CD8-positive, alpha-beta memory T cell (primary cell): ENCODE measurements around the gene STOX1. TPM values are rescaled to one million over a fixed set of nuclear protein-coding genes. Genes with fewer than 3 reads are reported as not detected.
A peak's percentile ranks its signal among the peaks of the same experiment; 100 is the strongest.

Source experiments
- CTCF ChIA-PET: fragments of 350-600 bp; sonication (Branson Sonifier 250); formaldehyde crosslinking; loops from one replicate; lab custom pipeline; 2021; ENCODE audit warnings: antibody characterized with exemption; lab: Charles Lee
- POLR2A ChIA-PET: fragments of 350-600 bp; sonication (Branson Sonifier 250); formaldehyde crosslinking; loops from one replicate; lab custom pipeline; 2021; ENCODE audit warnings: antibody characterized with exemption; lab: Charles Lee
- DNase-seq, 5 donors: peaks; one replicate each; pipeline versions ENCODE4 v3.0.0 to v3.0.0-alpha.2; 2020 to 2022; ENCODE audit warnings: mixed read lengths in 1 of 5
- H3K27ac ChIP-seq: one replicate; pipeline ENCODE4 v1.7.0; 2013; ENCODE audit warnings: low read depth, mild to moderate bottlenecking, low read length, moderate library complexity
- H3K27me3 ChIP-seq: 2 replicates; pipeline ENCODE4 v1.7.0; 2013; ENCODE audit warnings: low read length, mild to moderate bottlenecking; ENCODE audit not compliant: insufficient read depth, poor library complexity, severe bottlenecking
- H3K36me3 ChIP-seq: 2 replicates; pipeline ENCODE4 v1.7.0; 2013; ENCODE audit warnings: mild to moderate bottlenecking, low read length, moderate library complexity; ENCODE audit not compliant: insufficient read depth
- H3K4me1 ChIP-seq: 2 replicates; pipeline ENCODE4 v1.7.0; 2013; ENCODE audit warnings: mild to moderate bottlenecking, low read length, moderate library complexity; ENCODE audit not compliant: insufficient read depth
- H3K4me3 ChIP-seq: 2 replicates; pipeline ENCODE4 v1.7.0; 2013; ENCODE audit warnings: mild to moderate bottlenecking, low read length
- H3K9me3 ChIP-seq: 2 replicates; pipeline ENCODE4 v1.7.0; 2013; ENCODE audit warnings: mild to moderate bottlenecking, low read length
- H3K27ac Mint-ChIP-seq, 8 donors: one replicate each; pipeline ENCODE4 v1.8.0; 2020 to 2021; ENCODE audit warnings: mixed read lengths in 8 of 8, mild to moderate bottlenecking in 6 of 8, inconsistent platforms in 3 of 8, moderate library complexity in 3 of 8
- H3K27me3 Mint-ChIP-seq, 2 donors: one replicate each; pipeline ENCODE4 v1.8.0; 2020 to 2021; ENCODE audit warnings: mixed read lengths in 2 of 2, mild to moderate bottlenecking in 1 of 2, moderate library complexity in 1 of 2
- H3K36me3 Mint-ChIP-seq, 3 donors: one replicate each; pipeline ENCODE4 v1.8.0; 2020 to 2021; ENCODE audit warnings: mixed read lengths in 3 of 3, inconsistent platforms in 1 of 3, mild to moderate bottlenecking in 1 of 3
- H3K4me1 Mint-ChIP-seq, 3 donors: one replicate each; pipeline ENCODE4 v1.8.0; 2020 to 2021; ENCODE audit warnings: mixed read lengths in 3 of 3, inconsistent platforms in 1 of 3, mild to moderate bottlenecking in 1 of 3
- H3K4me3 Mint-ChIP-seq, 7 donors: one replicate each; pipeline ENCODE4 v1.8.0; 2020 to 2021; ENCODE audit warnings: mixed read lengths in 7 of 7, mild to moderate bottlenecking in 6 of 7, moderate library complexity in 4 of 7, inconsistent platforms in 2 of 7
- H3K9me3 Mint-ChIP-seq, 5 donors: one replicate each; pipeline ENCODE4 v1.8.0; 2020 to 2022; ENCODE audit warnings: mixed read lengths in 5 of 5, mild to moderate bottlenecking in 3 of 5, moderate library complexity in 2 of 5, inconsistent platforms in 1 of 5
- polyA plus RNA-seq: library from polyadenylated mRNA; unstranded; fragments of 300-500 nt; fragmentation: Illumina TruSeq; gene quantifications from one replicate; pipeline ENCODE4 v1.2.3, GENCODE V29; 2021
- total RNA-seq, 2 experiments: library from RNA; stranded (reverse); gene quantifications; one replicate each; pipeline ENCODE4 v1.2.3, GENCODE V29; 2021

The STOX1 gene, protein sequence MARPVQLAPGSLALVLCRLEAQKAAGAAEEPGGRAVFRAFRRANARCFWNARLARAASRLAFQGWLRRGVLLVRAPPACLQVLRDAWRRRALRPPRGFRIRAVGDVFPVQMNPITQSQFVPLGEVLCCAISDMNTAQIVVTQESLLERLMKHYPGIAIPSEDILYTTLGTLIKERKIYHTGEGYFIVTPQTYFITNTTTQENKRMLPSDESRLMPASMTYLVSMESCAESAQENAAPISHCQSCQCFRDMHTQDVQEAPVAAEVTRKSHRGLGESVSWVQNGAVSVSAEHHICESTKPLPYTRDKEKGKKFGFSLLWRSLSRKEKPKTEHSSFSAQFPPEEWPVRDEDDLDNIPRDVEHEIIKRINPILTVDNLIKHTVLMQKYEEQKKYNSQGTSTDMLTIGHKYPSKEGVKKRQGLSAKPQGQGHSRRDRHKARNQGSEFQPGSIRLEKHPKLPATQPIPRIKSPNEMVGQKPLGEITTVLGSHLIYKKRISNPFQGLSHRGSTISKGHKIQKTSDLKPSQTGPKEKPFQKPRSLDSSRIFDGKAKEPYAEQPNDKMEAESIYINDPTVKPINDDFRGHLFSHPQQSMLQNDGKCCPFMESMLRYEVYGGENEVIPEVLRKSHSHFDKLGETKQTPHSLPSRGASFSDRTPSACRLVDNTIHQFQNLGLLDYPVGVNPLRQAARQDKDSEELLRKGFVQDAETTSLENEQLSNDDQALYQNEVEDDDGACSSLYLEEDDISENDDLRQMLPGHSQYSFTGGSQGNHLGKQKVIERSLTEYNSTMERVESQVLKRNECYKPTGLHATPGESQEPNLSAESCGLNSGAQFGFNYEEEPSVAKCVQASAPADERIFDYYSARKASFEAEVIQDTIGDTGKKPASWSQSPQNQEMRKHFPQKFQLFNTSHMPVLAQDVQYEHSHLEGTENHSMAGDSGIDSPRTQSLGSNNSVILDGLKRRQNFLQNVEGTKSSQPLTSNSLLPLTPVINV
- total RNA-seq (under 1 TPM; 0.29 to 0.39 TPM), polyA plus RNA-seq (not detected)

DNA sequence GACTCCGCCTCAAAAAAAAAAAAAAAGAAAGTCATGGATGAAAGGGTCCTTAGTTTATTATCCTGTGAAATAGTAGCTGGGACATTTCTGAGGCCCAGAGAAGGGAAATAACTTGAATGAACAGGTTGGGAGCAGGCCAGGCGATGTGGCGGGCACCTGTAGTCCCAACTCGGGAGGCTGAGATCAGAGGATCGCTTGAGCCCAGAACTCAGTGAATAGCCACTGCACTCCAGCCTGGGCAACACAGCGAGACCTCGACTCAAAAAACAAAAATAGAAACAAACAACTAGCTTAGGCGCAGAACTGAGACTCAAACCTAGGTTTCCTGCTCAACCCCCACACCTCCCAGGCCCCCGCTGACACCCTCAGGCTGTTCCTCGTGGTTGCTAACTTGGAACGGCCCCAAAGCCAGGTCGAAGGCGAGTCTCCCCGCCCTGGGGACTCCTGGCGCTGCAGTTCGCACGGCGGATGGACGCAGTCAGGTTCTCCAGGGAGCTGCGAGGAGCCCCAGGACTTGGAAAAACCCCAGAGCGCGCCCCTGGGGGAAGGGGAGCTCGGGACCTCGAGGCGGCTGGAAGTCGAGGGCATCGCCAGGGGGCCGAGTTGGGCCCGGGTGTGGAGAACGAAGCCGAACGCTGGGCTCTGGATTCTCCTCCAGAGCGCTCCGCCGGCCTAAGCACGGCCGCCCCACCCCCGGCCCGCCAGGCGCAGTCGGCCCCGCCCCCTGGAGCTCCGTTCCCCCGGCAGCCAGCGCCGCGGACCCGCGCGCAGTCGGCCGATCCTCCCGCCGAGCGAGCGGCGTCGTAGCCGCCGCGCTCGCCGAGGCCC, at the start of gene STOX1:
Gene STOX1, plus strand, starts transcription at position 768 of the 828 bp plus-strand sequence. CDS start 93 bp downstream, outside the sequence.
- Histone ChIP-seq H3K36me3 (no peaks in the 10 kb centered on the region), H3K9me3 (no peaks in the 10 kb centered on the region), H3K4me3 (peak within 1 kb of the TSS; percentile 54), H3K27me3 (no peaks in the 10 kb centered on the region), H3K27ac (peak within 1 kb of the TSS; percentile 29), H3K4me1 (peaks cover 16% of the 10 kb centered on the region)
- peak within 1 kb of the TSS in 1 of 8 donors; percentile 66 for H3K27ac Mint-ChIP-seq
- peaks cover 0 to 10% of the 10 kb centered on the region in 2 donors for H3K27me3 Mint-ChIP-seq
- H3K4me3 Mint-ChIP-seq: peak within 1 kb of the TSS; percentile 75 to 87 (median 79)
- H3K4me1 Mint-ChIP-seq: peaks cover 0 to 19% (median 5%) of the 10 kb centered on the region in 3 donors
- ChIA-PET POLR2A (no interaction called here), CTCF (interaction anchor here (1.4 kb wide), 1 partner anchor 10 kb away, joined by 5 read pairs; no protein-coding TSS in a partner anchor)
- no peaks in the 10 kb centered on the region for H3K9me3 Mint-ChIP-seq
- DNase-seq: peak; percentile 8 to 61 (median 37)
- no peaks in the 10 kb centered on the region for H3K36me3 Mint-ChIP-seq

DNA sequence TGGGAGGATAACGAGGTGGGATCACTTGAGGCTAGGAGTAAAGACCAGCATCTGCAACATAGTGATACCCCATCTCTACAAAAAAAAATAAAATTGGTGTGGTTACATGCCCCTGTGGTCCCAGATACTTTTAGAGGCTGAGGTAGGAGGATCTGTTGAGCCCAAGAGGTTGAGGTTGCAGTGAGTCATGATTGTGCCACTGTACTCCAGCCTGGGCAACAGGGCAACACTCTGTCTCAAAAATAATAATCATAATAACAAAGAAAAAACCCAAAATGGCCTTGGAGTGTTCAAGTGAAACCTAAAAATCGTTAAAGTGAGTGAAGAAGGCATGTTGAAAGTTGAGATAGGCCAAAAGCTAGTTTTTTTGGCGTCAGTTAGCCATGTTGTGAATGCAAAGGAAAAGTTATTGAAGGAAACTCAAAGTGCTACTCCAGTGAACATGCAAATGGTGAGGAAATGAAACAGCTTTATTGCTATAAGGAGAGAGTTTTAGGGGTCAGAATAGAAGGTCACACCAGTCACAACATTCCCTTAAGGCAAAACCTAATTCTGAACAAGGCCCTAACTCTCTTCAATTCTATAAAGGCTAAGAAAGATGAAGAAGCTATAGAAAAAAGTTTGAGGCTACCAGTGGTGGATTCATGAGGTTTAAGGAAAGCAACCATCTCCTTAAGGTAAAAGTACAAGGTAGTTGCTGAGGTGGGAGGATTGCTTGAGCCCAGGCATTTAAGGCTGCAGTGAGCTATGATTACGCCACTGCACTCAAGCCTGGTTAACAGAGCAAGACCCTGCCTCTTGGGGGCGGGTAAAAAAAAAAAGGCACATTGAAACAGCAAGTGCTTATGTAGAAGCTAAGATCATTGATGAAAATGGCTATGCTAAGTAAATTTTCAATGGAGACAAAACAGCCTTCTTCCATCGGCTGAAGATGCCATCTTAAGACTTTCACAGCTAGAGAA, 45.4 kb upstream of the STOX1 start:
- Histone ChIP-seq H3K27ac (no peak overlapping the region), H3K4me1 (no peaks in the 10 kb centered on the region), H3K27me3 (no peaks in the 10 kb centered on the region), H3K9me3 (no peaks in the 10 kb centered on the region), H3K4me3 (no peak overlapping the region), H3K36me3 (peaks cover 24% of the 10 kb centered on the region)
- H3K4me3 Mint-ChIP-seq: no peak overlapping the region
- no peaks in the 10 kb centered on the region for H3K27me3 Mint-ChIP-seq
- POLR2A ChIA-PET: interaction anchor here (1.1 kb wide), 1 partner anchor 61 kb away, joined by 3 read pairs; the partner anchor contains the start of gene CCAR1
- CTCF ChIA-PET: interaction anchor here (0.8 kb wide), 1 partner anchor 148 kb away, joined by 3 read pairs; no protein-coding TSS in a partner anchor
- H3K27ac Mint-ChIP-seq: peak overlapping the region in 3 of 8 donors; percentile 17 to 72 (median 23)
- DNase-seq: no peak
- H3K4me1 Mint-ChIP-seq: no peaks in the 10 kb centered on the region
- H3K36me3 Mint-ChIP-seq: peaks cover 6 to 83% (median 22%) of the 10 kb centered on the region in 3 donors
- H3K9me3 Mint-ChIP-seq: no peaks in the 10 kb centered on the region

DNA sequence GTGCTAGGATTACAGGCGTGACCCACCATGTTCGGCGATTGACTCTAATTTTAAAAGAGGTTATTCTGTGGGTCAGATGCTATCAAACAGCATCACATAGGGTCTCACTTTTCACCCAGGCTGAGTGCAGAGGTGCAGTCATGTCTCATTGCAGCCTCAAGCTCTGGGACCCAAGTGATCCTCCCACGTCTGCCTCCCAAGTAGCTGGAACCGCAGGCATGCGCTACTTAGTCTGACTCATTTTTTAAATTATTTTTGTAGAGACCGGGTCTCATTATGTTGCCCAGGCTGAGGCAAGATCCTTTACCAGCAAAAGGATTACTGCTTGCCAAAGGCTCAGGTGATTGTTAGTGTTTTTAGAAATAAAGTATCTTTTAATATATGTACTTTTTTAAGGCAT, 42.9 kb upstream of the STOX1 start:
- no peaks in the 10 kb centered on the region for H3K4me1 ChIP-seq
- H3K9me3 Mint-ChIP-seq: no peaks in the 10 kb centered on the region
- POLR2A ChIA-PET: no interaction called here
- peaks cover 6 to 77% (median 25%) of the 10 kb centered on the region in 3 donors for H3K36me3 Mint-ChIP-seq
- peaks cover 40% of the 10 kb centered on the region for H3K36me3 ChIP-seq
- no peak overlapping the region for H3K27ac ChIP-seq
- H3K27me3 Mint-ChIP-seq: no peaks in the 10 kb centered on the region
- H3K9me3 ChIP-seq: no peaks in the 10 kb centered on the region
- H3K27me3 ChIP-seq: no peaks in the 10 kb centered on the region
- no peak overlapping the region for H3K4me3 Mint-ChIP-seq
- CTCF ChIA-PET: no interaction called here
- peaks cover 0 to 6% (median 0%) of the 10 kb centered on the region in 3 donors for H3K4me1 Mint-ChIP-seq
- DNase-seq: no peak
- H3K27ac Mint-ChIP-seq: no peak overlapping the region
- H3K4me3 ChIP-seq: no peak overlapping the region

DNA sequence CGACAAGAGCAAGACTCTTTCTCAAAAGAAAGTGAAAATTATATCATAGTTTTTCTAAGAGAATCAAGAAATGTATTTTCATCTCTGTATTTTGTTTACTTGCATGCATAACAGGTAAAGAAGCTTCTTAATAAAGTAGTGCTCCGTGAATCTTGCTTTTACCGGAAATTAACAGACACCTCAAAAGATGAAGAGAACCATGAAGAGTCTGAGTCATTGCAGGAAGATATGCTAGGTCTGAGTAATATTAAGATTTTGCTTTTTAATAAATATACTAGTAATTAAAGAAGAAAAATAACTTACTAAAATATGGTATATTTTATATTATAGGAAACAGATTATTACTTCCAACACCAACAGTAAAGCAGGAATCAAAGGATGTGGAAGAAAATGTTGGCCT, 39.5 kb upstream of the STOX1 start:
- H3K4me1 ChIP-seq: no peaks in the 10 kb centered on the region
- Mint-ChIP-seq H3K9me3 (no peaks in the 10 kb centered on the region), H3K27me3 (no peaks in the 10 kb centered on the region), H3K27ac (no peak overlapping the region), H3K36me3 (peaks cover 6 to 71% (median 21%) of the 10 kb centered on the region in 3 donors), H3K4me1 (peaks cover 0 to 6% (median 0%) of the 10 kb centered on the region in 3 donors), H3K4me3 (no peak overlapping the region)
- CTCF ChIA-PET: no interaction called here
- H3K27me3 ChIP-seq: no peaks in the 10 kb centered on the region
- DNase-seq: no peak
- POLR2A ChIA-PET: no interaction called here
- no peaks in the 10 kb centered on the region for H3K9me3 ChIP-seq
- no peak overlapping the region for H3K27ac ChIP-seq
- peaks cover 41% of the 10 kb centered on the region for H3K36me3 ChIP-seq
- no peak overlapping the region for H3K4me3 ChIP-seq

DNA sequence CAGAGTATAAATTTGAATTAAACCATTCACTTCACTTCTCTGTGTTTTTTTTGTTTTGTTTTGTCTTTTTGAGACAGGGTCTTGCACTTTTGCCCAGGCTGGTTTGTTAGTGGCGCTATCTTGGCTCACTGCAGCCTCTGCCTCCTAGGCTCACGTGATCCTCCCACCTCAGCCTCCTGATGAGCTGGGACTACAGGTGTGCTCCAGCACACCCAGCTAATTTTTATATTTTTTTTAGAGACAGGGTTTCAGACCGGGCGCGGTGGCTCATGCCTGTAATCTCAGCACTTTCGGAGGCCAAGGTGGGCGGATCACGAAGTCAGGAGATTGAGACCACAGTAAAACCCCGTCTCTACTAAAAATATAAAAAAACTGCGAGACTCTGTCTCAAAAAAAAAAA, 36.9 kb upstream of the STOX1 start:
- Mint-ChIP-seq H3K9me3 (no peaks in the 10 kb centered on the region), H3K27me3 (no peaks in the 10 kb centered on the region), H3K36me3 (peaks cover 5 to 75% (median 17%) of the 10 kb centered on the region in 3 donors), H3K4me3 (no peak overlapping the region), H3K4me1 (peaks cover 0 to 6% (median 0%) of the 10 kb centered on the region in 3 donors), H3K27ac (no peak overlapping the region)
- H3K4me1 ChIP-seq: no peaks in the 10 kb centered on the region
- H3K9me3 ChIP-seq: no peaks in the 10 kb centered on the region
- POLR2A ChIA-PET: no interaction called here
- DNase-seq: no peak
- no peak overlapping the region for H3K4me3 ChIP-seq
- H3K27ac ChIP-seq: no peak overlapping the region
- H3K27me3 ChIP-seq: no peaks in the 10 kb centered on the region
- CTCF ChIA-PET: interaction anchor here (0.7 kb wide), 2 partner anchors 20 to 790 kb away, joined by 3 read pairs; no protein-coding TSS in a partner anchor
- H3K36me3 ChIP-seq: peaks cover 41% of the 10 kb centered on the region

DNA sequence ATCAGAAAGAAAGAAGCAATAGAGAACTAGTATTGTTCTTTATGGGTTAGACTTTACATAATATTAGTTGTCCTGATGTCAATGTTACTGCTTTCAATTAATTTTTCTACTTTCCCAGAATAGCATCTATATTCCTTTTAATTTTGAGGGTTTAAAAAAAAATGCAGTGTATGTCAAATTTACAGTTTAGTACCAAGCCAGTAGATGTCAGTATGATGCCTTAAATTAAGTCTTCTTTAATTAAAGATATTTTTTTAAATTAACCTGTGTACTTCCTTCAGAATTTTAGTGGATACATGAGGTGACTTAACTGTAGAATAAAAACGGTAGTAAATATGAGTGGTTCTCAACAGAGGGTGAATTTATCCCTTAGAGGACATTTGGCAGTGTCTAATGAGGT, 35.2 kb upstream of the STOX1 start:
- ChIA-PET CTCF (no interaction called here), POLR2A (no interaction called here)
- peak in 1 of 5 donors; percentile 14 for DNase-seq
- Histone ChIP-seq H3K27ac (no peak overlapping the region), H3K9me3 (no peaks in the 10 kb centered on the region), H3K36me3 (peaks cover 25% of the 10 kb centered on the region), H3K27me3 (no peaks in the 10 kb centered on the region), H3K4me3 (no peak overlapping the region), H3K4me1 (no peaks in the 10 kb centered on the region)
- Mint-ChIP-seq H3K9me3 (no peaks in the 10 kb centered on the region), H3K36me3 (peaks cover 0 to 66% (median 6%) of the 10 kb centered on the region in 3 donors), H3K4me1 (peaks cover 0 to 6% (median 0%) of the 10 kb centered on the region in 3 donors), H3K27ac (no peak overlapping the region), H3K4me3 (no peak overlapping the region), H3K27me3 (no peaks in the 10 kb centered on the region)
